Ovary (tissue), 9 donors: ENCODE measurements around the gene LIPC. TPM values are rescaled to one million over a fixed set of nuclear protein-coding genes. Genes with fewer than 3 reads are reported as not detected.
A peak's percentile ranks its signal among the peaks of the same experiment; 100 is the strongest.

Experiments
- DNase-seq, 5 donors: peaks; one replicate each; pipeline ENCODE4 v3.0.0-alpha.2; 2019 to 2020
- H3K27ac ChIP-seq, 2 donors: fragments of 200-600 bp; one replicate each; pipeline versions ENCODE4 v1.5.1 to v1.8.0; 2019 to 2022
- H3K27me3 ChIP-seq: fragments of 200-600 bp; one replicate; pipeline ENCODE4 v1.8.0; 2022
- H3K36me3 ChIP-seq: fragments of 200-600 bp; sonication (generic); one replicate; pipeline ENCODE4 v1.5.1; 2019
- H3K4me1 ChIP-seq: one replicate; pipeline ENCODE4 v1.8.1; 2013; ENCODE audit warnings: mild to moderate bottlenecking, moderate library complexity; ENCODE audit not compliant: insufficient read depth
- H3K4me3 ChIP-seq: fragments of 200-600 bp; sonication (generic); one replicate; pipeline ENCODE4 v1.5.1; 2017
- H3K9me3 ChIP-seq, 2 donors: fragments of 200-600 bp in 1 of 2; sonication (generic) in 1 of 2; one replicate each; pipeline versions ENCODE4 v1.5.1 to v1.8.1; 2013 to 2019; ENCODE audit warnings: mild to moderate bottlenecking in 1 of 2, moderate library complexity in 1 of 2
- CTCF ChIP-seq, 3 donors: fragments of 450-650 bp in 2 of 3; fragments of 200-600 bp in 1 of 3; IDR thresholded peaks; one replicate each; pipeline versions ENCODE4 v1.5.1 to v1.8.0; 2016 to 2022; ENCODE audit warnings: antibody characterized with exemption in 3 of 3, mild to moderate bottlenecking in 1 of 3
- EP300 ChIP-seq: sonication (generic); formaldehyde crosslinking; IDR thresholded peaks from one replicate; pipeline ENCODE4 v1.6.1; 2017; ENCODE audit warnings: antibody characterized with exemption
- POLR2A ChIP-seq: fragments of 450-650 bp; IDR thresholded peaks from one replicate; pipeline ENCODE4 v1.6.1; 2017; ENCODE audit warnings: antibody characterized with exemption, mild to moderate bottlenecking, moderate library complexity
- WGBS, 3 donors: extraction: QIAGEN DNeasy Blood & Tissue Kit in 1 of 3; methylation state at CpG; one replicate each; pipeline versions ENCODE4 v1.1.5 to v1.1.7; 2013 to 2017; 5-methylcytosine and 5-hydroxymethylcytosine counted together
- intact Hi-C, 4 donors: fragments of 100-400 bp; cut with DNase I; formaldehyde crosslinking; loops; one replicate each; pipeline versions ENCODE4 v1.11.0 to v1.15.1; 2022 to 2023
- polyA plus RNA-seq, 2 donors: library from polyadenylated mRNA; stranded (reverse); fragments of 200-250 nt in 1 of 2; fragments of 350-450 nt in 1 of 2; fragmentation: Illumina TruSeq in 1 of 2; extraction: RNeasy Lipid Tissue Mini Kit (QIAGEN cat#74804) in 1 of 2; gene quantifications; one replicate each; pipeline ENCODE4 v1.2.3, GENCODE V29; 2013 to 2014
- total RNA-seq, 7 donors: library from RNA; depleted of rRNA in 2 of 7; stranded (reverse); fragments of >200 nt in 2 of 7; fragmentation: NEBNext Ultra II Directional in 3 of 7; extraction: Animal tissue kit (Norgen Biotek cat#: 25700) in 3 of 7; gene quantifications; one replicate each; pipeline versions ENCODE4 v1.1.0 to v1.2.4, GENCODE V29; 2016 to 2023
- donor health status: DM: no; HTN: no; CAD: no; lungs with moderate emphysema.
- donor health status: DM: no; HTN: no; CAD: no.
- donor health status: Bipolar disorder and iron deficiency.
- donor health status: DM: yes; HTN: yes; CAD: no.
- donor health status: DM: no; HTN: no; CAD: no.
- donor health status: DM: yes; HTN: yes; CAD: no.

The LIPC gene
- total and polyA plus RNA-seq, 9 donors, result 0.28 to 1.1 (median 0.72) TPM

GRCh38 chr15:58549013-58549784 is 117.4 kb downstream of the LIPC start:
- H3K27me3 ChIP-seq, result no peaks in the 10 kb centered on the region
- H3K9me3 ChIP-seq, result no peaks in the 10 kb centered on the region
- H3K27ac ChIP-seq, result no peak overlapping the region
- H3K4me3 ChIP-seq, result no peak overlapping the region
- TF ChIP-seq POLR2A (no peak), CTCF (IDR thresholded peaks at IDR 0.05) (no peak), EP300 (no peak)
- intact Hi-C loops, result no loop called here
- 57 to 70% (median 57%) methylated on average over 12 of the region's 12 CpGs for WGBS, 3 donors
- no peaks in the 10 kb centered on the region for H3K36me3 ChIP-seq
- DNase-seq, result no peak
- H3K4me1 ChIP-seq, result peaks cover 10% of the 10 kb centered on the region

- H3K9me3 ChIP-seq, result no peaks in the 10 kb centered on the region
- no peak overlapping the region for H3K27ac ChIP-seq
- no peaks in the 10 kb centered on the region for H3K36me3 ChIP-seq
- peaks cover 10% of the 10 kb centered on the region for H3K4me1 ChIP-seq
- TF ChIP-seq EP300 (no peak), CTCF (IDR thresholded peaks at IDR 0.05) (no peak), POLR2A (no peak)
- no peak for DNase-seq
- H3K27me3 ChIP-seq, result no peaks in the 10 kb centered on the region
- H3K4me3 ChIP-seq, result no peak overlapping the region
- WGBS, 3 donors, result 92 to 94% (median 93%) methylated on average over 7 of the region's 7 CpGs
- intact Hi-C loops, result loop anchor here in 1 of 4 donors (1.0 kb wide), 1 partner anchor 26 kb away; no protein-coding TSS in a partner anchor
Measured at GRCh38 chr15:58549785-58550074, 117.9 kb downstream of the LIPC start.

GRCh38 chr15:58551084-58551763 is 119.4 kb downstream of the LIPC start:
- TF ChIP-seq CTCF (IDR thresholded peaks at IDR 0.05) (no peak), EP300 (no peak)
- Histone ChIP-seq H3K27ac (no peak overlapping the region), H3K27me3 (no peaks in the 10 kb centered on the region), H3K36me3 (no peaks in the 10 kb centered on the region), H3K9me3 (no peaks in the 10 kb centered on the region), H3K4me3 (no peak overlapping the region), H3K4me1 (peaks cover 14% of the 10 kb centered on the region)
- WGBS, 3 donors, result 92 to 95% (median 93%) methylated on average over 10 of the region's 10 CpGs
- intact Hi-C loops, result no loop called here
- no peak for DNase-seq

GRCh38 chr15:58551764-58552504 is 120.1 kb downstream of the LIPC start:
- H3K9me3 ChIP-seq, result no peaks in the 10 kb centered on the region
- no peaks in the 10 kb centered on the region for H3K27me3 ChIP-seq
- WGBS, 3 donors, result 42 to 46% (median 45%) methylated on average over 23 of the region's 23 CpGs
- DNase-seq, result peak in 2 of 5 donors; percentile 34 to 46
- intact Hi-C loops, result no loop called here
- H3K27ac ChIP-seq, result no peak overlapping the region
- H3K4me3 ChIP-seq, result peak overlapping the region; percentile 5
- no peaks in the 10 kb centered on the region for H3K36me3 ChIP-seq
- H3K4me1 ChIP-seq, result peaks cover 13% of the 10 kb centered on the region
- no peak for TF ChIP-seq POLR2A
- TF ChIP-seq CTCF (IDR thresholded peaks at IDR 0.05), result no peak
- TF ChIP-seq EP300, result no peak
